Mesodermal cell (in vitro differentiated cells): Measurements from ENCODE around the gene NADK2.
A peak's percentile ranks its signal among the peaks of the same experiment; 100 is the strongest.

ENCODE experiments used
- H3K27ac ChIP-seq: 2 replicates; pipeline ENCODE4 v1.7.0; 2013; ENCODE audit warnings: mild to moderate bottlenecking, low read depth, low read length, moderate library complexity; ENCODE audit not compliant: severe bottlenecking
- H3K36me3 ChIP-seq: 2 replicates; pipeline ENCODE4 v1.7.1; 2013; ENCODE audit warnings: mild to moderate bottlenecking, low read length, moderate library complexity; ENCODE audit not compliant: control insufficient read depth, insufficient read depth
- H3K4me1 ChIP-seq: one replicate; pipeline ENCODE4 v1.7.1; 2013; ENCODE audit warnings: mild to moderate bottlenecking, low read length; ENCODE audit not compliant: insufficient read depth, control insufficient read depth, poor library complexity, severe bottlenecking
- H3K4me3 ChIP-seq: 2 replicates; pipeline ENCODE4 v1.7.0; 2013; ENCODE audit warnings: low read length, control low read depth, mild to moderate bottlenecking; ENCODE audit not compliant: insufficient read depth, poor library complexity, severe bottlenecking; ENCODE audit errors: extremely low read depth
- H3K9me3 ChIP-seq: 2 replicates; pipeline ENCODE4 v1.7.1; 2013; ENCODE audit warnings: mild to moderate bottlenecking, low read length, moderate library complexity; ENCODE audit not compliant: control insufficient read depth
- WGBS, 2 experiments: methylation state at CpG; one replicate each; pipeline ENCODE4 v1.1.5; 2013; ENCODE audit warnings: missing lambda C conversion rate in 2 of 2; ENCODE audit not compliant: insufficient coverage in 2 of 2; 5-methylcytosine and 5-hydroxymethylcytosine counted together

Gene NADK2

GRCh38 chr5:36151434-36152323 lies 90.0 kb downstream of the NADK2 start, which contains the start of the genes LMBRD2 and SKP2:
TSS of gene LMBRD2 (minus strand) at chr5:36151887. CDS start at chr5:36143349, 8,538 bp downstream.
TSS of gene SKP2 (plus strand) at chr5:36152111. CDS start at chr5:36152263, 152 bp downstream.
- Histone ChIP-seq H3K4me3 (peak within 1 kb of the TSS; percentile 82), H3K36me3 (peaks cover 26% of the 10 kb centered on the region), H3K4me1 (peaks cover 15% of the 10 kb centered on the region), H3K9me3 (no peaks in the 10 kb centered on the region), H3K27ac (peak within 1 kb of the TSS; percentile 61)
- WGBS, 2 experiments = 0% methylated on average over 69 to 76 of the region's 81 CpGs

- H3K4me3 ChIP-seq = peak overlapping the region; percentile 82
- H3K9me3 ChIP-seq = no peaks in the 10 kb centered on the region
- WGBS, 2 experiments = 7 to 15% methylated on average over 13 to 17 of the region's 23 CpGs
- peaks cover 26% of the 10 kb centered on the region for H3K36me3 ChIP-seq
- peak overlapping the region; percentile 61 for H3K27ac ChIP-seq
- peaks cover 7% of the 10 kb centered on the region for H3K4me1 ChIP-seq
Observed at GRCh38 chr5:36150676-36151433, 90.9 kb downstream of the NADK2 start.

- H3K36me3 ChIP-seq = no peaks in the 10 kb centered on the region
- H3K9me3 ChIP-seq = no peaks in the 10 kb centered on the region
- H3K4me1 ChIP-seq = no peaks in the 10 kb centered on the region
- H3K4me3 ChIP-seq = no peak overlapping the region
- H3K27ac ChIP-seq = no peak overlapping the region
- no CpG with 5 or more reads among the region's 2 CpGs for WGBS, 2 experiments
Observed at GRCh38 chr5:36147681-36148080, 94.0 kb downstream of the NADK2 start.

GRCh38 chr5:36146390-36146789 lies 95.3 kb downstream of the NADK2 start:
- no peaks in the 10 kb centered on the region for H3K9me3 ChIP-seq

GRCh38 chr5:36145311-36145710 lies 96.4 kb downstream of the NADK2 start:
- Histone ChIP-seq H3K27ac (no peak overlapping the region), H3K4me3 (no peak overlapping the region), H3K36me3 (peaks cover 2% of the 10 kb centered on the region), H3K9me3 (no peaks in the 10 kb centered on the region), H3K4me1 (no peaks in the 10 kb centered on the region)
- WGBS, 2 experiments = 90 to 100% methylated on average over 1 to 3 of the region's 4 CpGs

More at GRCh38 chr5:36146390-36146789, 95.3 kb downstream of the NADK2 start:
- H3K4me1 ChIP-seq = no peaks in the 10 kb centered on the region
- H3K27ac ChIP-seq = no peak overlapping the region
- WGBS, 2 experiments = 77 to 81% methylated on average over 2 to 3 of the region's 3 CpGs
- no peaks in the 10 kb centered on the region for H3K36me3 ChIP-seq
- no peak overlapping the region for H3K4me3 ChIP-seq
